SK-N-SH treated with all-trans-retinoic acid at 6 μM for 48 hours (cell line): ENCODE data around the gene GDAP1L1.

Experiments
- ARNTL ChIP-seq: fragments of 450-650 bp; formaldehyde crosslinking; IDR thresholded peaks from 2 replicates; pipeline ENCODE4 v1.5.0; 2020; ENCODE audit warnings: low read depth, mild to moderate bottlenecking, moderate library complexity, borderline replicate concordance
- CREB5 ChIP-seq: fragments of 250-450 bp; sonication (Bioruptor Pico); IDR thresholded peaks from 2 replicates; pipeline ENCODE4 v1.5.1; 2020; ENCODE audit warnings: low read depth, mild to moderate bottlenecking, moderate library complexity
- CSDC2 ChIP-seq: fragments of 250-450 bp; sonication (Bioruptor Pico); IDR thresholded peaks from 2 replicates; pipeline ENCODE4 v1.5.0; 2020; ENCODE audit warnings: mild to moderate bottlenecking, moderate library complexity
- CSRNP3 ChIP-seq: fragments of 250-450 bp; sonication (Bioruptor Pico); IDR thresholded peaks from 2 replicates; pipeline ENCODE4 v1.5.1; 2021; ENCODE audit warnings: mild to moderate bottlenecking, moderate library complexity
- GLIS3 ChIP-seq: fragments of 250-450 bp; sonication (Bioruptor Pico); IDR thresholded peaks from 2 replicates; pipeline ENCODE4 v1.5.0; 2020; ENCODE audit warnings: mild to moderate bottlenecking, moderate library complexity
- ISL1 ChIP-seq: fragments of 250-450 bp; sonication (Bioruptor Pico); IDR thresholded peaks from 2 replicates; pipeline ENCODE4 v2.1.2; 2022; ENCODE audit warnings: mild to moderate bottlenecking, moderate library complexity
- PATZ1 ChIP-seq: fragments of 250-450 bp; sonication (Bioruptor Pico); IDR thresholded peaks from 2 replicates; pipeline ENCODE4 v1.8.0; 2020; ENCODE audit warnings: mild to moderate bottlenecking, moderate library complexity, borderline replicate concordance
- PPARA ChIP-seq: fragments of 250-450 bp; sonication (Bioruptor Pico); IDR thresholded peaks from 2 replicates; pipeline ENCODE4 v1.5.0; 2020; ENCODE audit warnings: mild to moderate bottlenecking, borderline replicate concordance
- RARB ChIP-seq: fragments of 250-450 bp; sonication (Bioruptor Pico); IDR thresholded peaks from 2 replicates; pipeline ENCODE4 v1.8.0; 2021; ENCODE audit warnings: mild to moderate bottlenecking, moderate library complexity
- TSHZ2 ChIP-seq: fragments of 250-450 bp; sonication (Bioruptor Pico); IDR thresholded peaks from 2 replicates; pipeline ENCODE4 v1.5.0; 2020; ENCODE audit warnings: mild to moderate bottlenecking, moderate library complexity
- ZFP3 ChIP-seq: fragments of 250-450 bp; sonication (Bioruptor Pico); IDR thresholded peaks from 2 replicates; pipeline ENCODE4 v1.5.0; 2020; ENCODE audit warnings: mild to moderate bottlenecking, moderate library complexity
- ZNF70 ChIP-seq: fragments of 450-650 bp; formaldehyde crosslinking; IDR thresholded peaks from 2 replicates; pipeline ENCODE4 v1.5.0; 2020; ENCODE audit warnings: mild to moderate bottlenecking, moderate library complexity
- ZNF8 ChIP-seq: fragments of 450-650 bp; formaldehyde crosslinking; IDR thresholded peaks from 2 replicates; pipeline ENCODE4 v1.5.0; 2020; ENCODE audit warnings: mild to moderate bottlenecking, moderate library complexity

- no peak for TF ChIP-seq RARB (CRISPR knock-in tag)
- no peak for TF ChIP-seq PATZ1 (CRISPR knock-in tag)
- TF ChIP-seq CSDC2 (CRISPR knock-in tag) = no peak
- no peak for TF ChIP-seq ZNF70
- TF ChIP-seq GLIS3 (CRISPR knock-in tag) = no peak
- no peak for TF ChIP-seq TSHZ2 (CRISPR knock-in tag)
- no peak for TF ChIP-seq ARNTL (CRISPR knock-in tag)
- no peak for TF ChIP-seq ISL1
- TF ChIP-seq ZFP3 (CRISPR knock-in tag) = no peak
- no peak for TF ChIP-seq PPARA (CRISPR knock-in tag)
- TF ChIP-seq CREB5 (CRISPR knock-in tag) = no peak
- TF ChIP-seq ZNF8 (CRISPR knock-in tag) = no peak
- TF ChIP-seq CSRNP3 = no peak
Measured at GRCh38 chr20:44306927-44307326, 59.8 kb downstream of the GDAP1L1 start.
